AG09319 (cell line): Measurements from ENCODE around the gene OOSP1.

Experiments
- DNase-seq: peaks from one replicate; pipeline ENCODE4 v3.0.0-alpha.2; 2010; ENCODE audit warnings: low read depth; ENCODE audit errors: extremely low read depth
- TF ChIP-seq, protein P1 (sequence below): IDR thresholded peaks from 2 replicates; pipeline ENCODE4 v1.5.1; 2011; ENCODE audit warnings: low read depth, mild to moderate bottlenecking, inconsistent platforms, low read length, moderate library complexity

OOSP1 gene, protein sequence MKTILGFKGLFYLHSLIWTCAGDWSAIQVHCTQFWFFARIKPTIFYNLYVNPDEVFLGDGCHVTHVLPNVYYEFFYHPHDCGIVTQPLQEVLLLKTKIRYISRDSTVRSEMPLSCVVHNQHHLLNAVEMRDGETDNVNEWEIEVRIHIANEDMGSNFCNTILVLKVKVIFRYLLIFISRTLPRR

GRCh38 chr11:59938132-59938531, at the start of gene OOSP1:
Gene OOSP1, plus strand, starts transcription at chr11:59938432. Its CDS starts 23 bp downstream, at chr11:59938455.
- TF ChIP-seq, protein P1, sequence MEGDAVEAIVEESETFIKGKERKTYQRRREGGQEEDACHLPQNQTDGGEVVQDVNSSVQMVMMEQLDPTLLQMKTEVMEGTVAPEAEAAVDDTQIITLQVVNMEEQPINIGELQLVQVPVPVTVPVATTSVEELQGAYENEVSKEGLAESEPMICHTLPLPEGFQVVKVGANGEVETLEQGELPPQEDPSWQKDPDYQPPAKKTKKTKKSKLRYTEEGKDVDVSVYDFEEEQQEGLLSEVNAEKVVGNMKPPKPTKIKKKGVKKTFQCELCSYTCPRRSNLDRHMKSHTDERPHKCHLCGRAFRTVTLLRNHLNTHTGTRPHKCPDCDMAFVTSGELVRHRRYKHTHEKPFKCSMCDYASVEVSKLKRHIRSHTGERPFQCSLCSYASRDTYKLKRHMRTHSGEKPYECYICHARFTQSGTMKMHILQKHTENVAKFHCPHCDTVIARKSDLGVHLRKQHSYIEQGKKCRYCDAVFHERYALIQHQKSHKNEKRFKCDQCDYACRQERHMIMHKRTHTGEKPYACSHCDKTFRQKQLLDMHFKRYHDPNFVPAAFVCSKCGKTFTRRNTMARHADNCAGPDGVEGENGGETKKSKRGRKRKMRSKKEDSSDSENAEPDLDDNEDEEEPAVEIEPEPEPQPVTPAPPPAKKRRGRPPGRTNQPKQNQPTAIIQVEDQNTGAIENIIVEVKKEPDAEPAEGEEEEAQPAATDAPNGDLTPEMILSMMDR: no peak
- no peak for DNase-seq

DNA sequence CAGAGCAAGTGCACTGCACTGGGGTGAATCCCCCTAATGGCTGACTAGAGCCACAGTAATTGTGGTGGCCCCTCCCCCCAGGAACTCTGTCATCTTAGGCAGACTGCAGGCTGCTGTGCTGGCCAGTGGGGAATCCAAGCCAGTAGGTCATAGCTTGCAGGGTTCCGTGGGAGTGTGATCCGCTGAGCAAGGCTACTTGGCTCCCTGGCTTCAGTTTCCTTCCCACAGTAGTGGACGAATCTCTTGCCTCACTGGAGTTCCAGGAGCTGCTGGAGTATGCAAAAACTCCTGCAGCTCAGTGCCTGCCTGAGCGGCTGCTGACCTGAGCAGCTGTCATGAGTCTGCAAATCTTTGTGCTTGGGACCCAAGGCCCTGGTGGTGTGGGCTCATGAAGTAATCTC, 46.5 kb upstream of the OOSP1 start:
- TF ChIP-seq, protein P1: no peak
- DNase-seq: no peak

- TF ChIP-seq, protein P1: no peak
- DNase-seq: no peak
Observed at GRCh38 chr11:59894616-59895015, 43.6 kb upstream of the OOSP1 start.

- TF ChIP-seq, protein P1: no peak
- no peak for DNase-seq
Observed at GRCh38 chr11:59898046-59898445, 40.2 kb upstream of the OOSP1 start.

DNA sequence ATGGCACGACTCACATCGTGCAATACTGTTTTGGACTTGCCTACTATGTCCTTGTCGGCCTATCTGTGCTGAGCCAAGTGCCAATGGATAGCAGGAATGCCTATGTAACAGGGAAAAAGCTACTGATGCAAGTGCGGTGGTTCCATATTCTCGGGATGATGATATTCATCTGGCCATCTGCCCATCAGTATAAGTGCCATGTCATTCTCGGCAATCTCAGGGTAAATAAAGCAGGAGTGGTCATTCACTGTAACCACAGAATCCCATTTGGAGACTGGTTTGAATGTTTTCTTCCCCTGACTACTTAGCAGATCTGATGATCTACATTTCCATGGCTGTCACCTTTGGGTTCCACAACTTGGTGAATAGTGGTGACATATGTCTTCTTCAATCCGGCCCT, 39.6 kb upstream of the OOSP1 start:
- no peak for DNase-seq

GRCh38 chr11:59899532-59899931, 38.7 kb upstream of the OOSP1 start:
- DNase-seq: no peak
- TF ChIP-seq, protein P1: no peak

More for the DNA sequence above, 39.6 kb upstream of the OOSP1 start:
- TF ChIP-seq, protein P1: no peak

DNA sequence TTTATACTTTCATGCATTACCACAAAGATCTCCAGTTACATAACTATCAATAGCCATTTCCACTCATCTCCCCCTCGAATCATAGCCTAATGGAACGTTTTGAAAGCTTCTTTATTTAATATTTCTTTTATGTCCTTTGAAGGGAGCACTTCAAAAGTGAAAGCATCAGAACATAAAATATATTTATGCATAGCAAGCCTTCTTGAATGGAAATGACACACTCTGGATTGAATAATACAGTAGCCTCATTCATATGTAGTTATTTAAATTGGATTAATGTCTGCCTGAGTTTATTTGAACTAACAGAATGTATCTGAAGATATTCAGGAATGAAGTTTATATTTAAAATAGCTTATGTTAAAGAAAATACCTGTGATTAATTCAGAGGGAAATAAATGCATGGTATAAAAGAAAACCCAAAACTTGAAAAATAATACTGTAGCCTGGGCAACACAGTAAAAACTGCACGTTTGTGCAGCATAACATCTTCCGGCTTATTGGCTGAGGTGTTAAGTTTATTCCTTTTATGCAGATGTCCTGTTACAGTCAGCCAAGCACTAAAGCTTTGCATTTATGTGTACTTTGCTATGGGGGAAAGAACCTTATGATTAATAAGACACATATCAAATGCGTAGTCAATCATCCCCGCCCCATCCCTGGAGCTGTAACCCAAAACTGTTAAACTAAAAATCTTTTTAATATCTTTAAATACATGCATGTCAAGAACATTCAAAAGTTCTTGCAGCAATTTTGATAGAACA, 37.7 kb upstream of the OOSP1 start:
- TF ChIP-seq, protein P1: no peak
- no peak for DNase-seq
